ENCODE measurements around the gene YTHDF2. TPM values are rescaled to one million over a fixed set of nuclear protein-coding genes. Genes with fewer than 3 reads are reported as not detected.

YTHDF2 gene
- total and polyA plus RNA-seq, 9 of the 15 experiments (the other 6 are each of a cell fraction or from before 2014, with no cell fraction given), result 41.0 to 111 (median 83.3) TPM

DNA sequence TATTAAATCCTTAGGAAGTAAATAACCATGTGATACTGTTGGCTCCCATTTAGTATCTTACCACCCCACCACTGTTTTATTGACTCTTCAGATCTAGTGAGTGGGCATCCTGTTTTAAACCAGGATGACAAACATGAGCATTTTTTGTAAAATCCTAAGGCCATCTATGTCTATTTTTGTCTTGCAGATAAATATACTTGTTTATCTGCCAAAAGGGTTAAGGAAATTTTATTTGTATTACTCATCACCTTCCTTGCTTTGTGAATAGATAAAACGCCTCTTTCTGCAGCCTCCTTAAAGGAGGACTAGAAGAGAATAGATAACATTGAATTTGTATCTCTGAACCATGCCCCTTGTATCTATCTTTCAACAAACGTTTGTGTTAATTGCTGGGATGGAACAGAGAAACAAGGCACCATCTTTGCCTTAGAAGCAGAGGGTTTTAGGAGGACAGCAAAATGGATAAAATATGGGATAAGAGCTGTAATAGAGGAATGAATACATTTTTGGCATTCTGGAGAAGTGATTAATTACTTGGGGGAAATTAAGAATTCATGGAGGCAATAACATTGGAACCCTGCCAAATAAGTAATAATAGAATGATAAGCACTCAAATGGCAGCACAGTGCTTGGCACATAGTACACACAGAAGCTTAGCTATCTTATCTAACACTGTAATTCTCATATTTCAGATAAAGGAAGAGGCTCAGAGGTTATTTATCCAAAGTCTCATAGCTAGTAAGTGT lies 14.7 kb downstream of the YTHDF2 start:
- 0% methylated on average over 2 of the region's 2 CpGs for WGBS (ENCODE audit: insufficient coverage, low coverage, missing lambda C conversion rate)
- peak in 2 of 4 experiments; percentile 31 to 40 for DNase-seq (ENCODE audit: extremely low read depth in 1 of 4, low spot score in 3 of 4)
- BruUV-seq (replicated peaks), result TSS peak; percentile 8
- Histone ChIP-seq H3K4me2 (ENCODE audit: insufficient read depth, low read length) (peak overlapping the region; percentile 33), H3K36me3 (ENCODE audit: control insufficient read depth, insufficient read depth, low read length) (peaks cover 80% of the 10 kb centered on the region), H3K9me1 (ENCODE audit: control insufficient read depth, insufficient read depth, low read length) (no peaks in the 10 kb centered on the region), H2AFZ (ENCODE audit: low read depth, low read length) (no peak overlapping the region), H3K9ac (ENCODE audit: insufficient read depth in 1 of 2, low read depth in 2 of 2, low read length in 2 of 2) (no peak overlapping the region), H4K20me1 (replicated peaks; ENCODE audit: control insufficient read depth, insufficient read depth, low read length) (peaks cover 54% of the 10 kb centered on the region), H3K27me3 (ENCODE audit: control insufficient read depth in 2 of 2, insufficient read depth in 2 of 2, low read length in 2 of 2) (no peaks in the 10 kb centered on the region), H3K4me1 (replicated peaks in 1 of 2; ENCODE audit: control insufficient read depth in 2 of 2, insufficient read depth in 2 of 2, low read length in 2 of 2) (peaks cover 28 to 43% of the 10 kb centered on the region in 2 experiments), H3K79me2 (ENCODE audit: control insufficient read depth, insufficient read depth, low read length) (peaks cover 100% of the 10 kb centered on the region), H3K4me3 (no peak overlapping the region), H3K9me3 (replicated peaks; ENCODE audit: control insufficient read depth, insufficient read depth, low read depth, low read length) (no peaks in the 10 kb centered on the region), H3K27ac (ENCODE audit: extremely low read depth, low read depth, low read length) (no peak overlapping the region)
- ChIA-PET CTCF (ENCODE audit: low intra/inter-chr PET ratio) (no interaction called here), POLR2A (interaction anchor here (0.6 to 6.5 kb wide), 20 partner anchors 9 to 172 kb away, joined by 3 to 47 read pairs (median 4); partner anchors contain the start of genes GMEB1, RNU11, TAF12 and YTHDF2)
- intact Hi-C loops (cut with micrococcal nuclease), result no loop called here
- in situ Hi-C loops (cut with MboI), result no loop called here
- no peak for FAIRE-seq
- no peak for ATAC-seq
- TF ChIP-seq, protein P1, sequence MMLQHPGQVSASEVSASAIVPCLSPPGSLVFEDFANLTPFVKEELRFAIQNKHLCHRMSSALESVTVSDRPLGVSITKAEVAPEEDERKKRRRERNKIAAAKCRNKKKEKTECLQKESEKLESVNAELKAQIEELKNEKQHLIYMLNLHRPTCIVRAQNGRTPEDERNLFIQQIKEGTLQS (IDR thresholded peaks at IDR 0.05), result peak; percentile 85
- TF ChIP-seq, protein P1 (CRISPR knock-in tag; conservative IDR thresholded peaks at IDR 0.05), result peak; percentile 76
- TF ChIP-seq HMG20B (CRISPR knock-in tag; IDR thresholded peaks at IDR 0.05) (no peak), ATF6 (CRISPR knock-in tag; IDR thresholded peaks at IDR 0.05) (no peak), ARID3A (IDR thresholded peaks at IDR 0.05; ENCODE audit: borderline replicate concordance, low read depth, low read length) (peak; percentile 19; the same call in 1 of the 2 replicates), ZBED1 (IDR thresholded peaks at IDR 0.05) (no peak), ZNF347 (CRISPR knock-in tag; IDR thresholded peaks at IDR 0.05; ENCODE audit: low read depth) (no peak), TEAD1 (CRISPR knock-in tag; IDR thresholded peaks at IDR 0.05) (peak in 1 of 2 experiments; percentile 76; a peak in 2 of 4 replicates), CBFA2T2 (conservative IDR thresholded peaks at IDR 0.05) (peak; percentile 58), ARNT (IDR thresholded peaks at IDR 0.05) (no peak), ZKSCAN1 (IDR thresholded peaks at IDR 0.05; ENCODE audit: low read depth, low read length) (no peak), ZNF316 (IDR thresholded peaks at IDR 0.05) (no peak), EP400 (IDR thresholded peaks at IDR 0.05) (no peak)
- TF ChIP-seq, protein P2, sequence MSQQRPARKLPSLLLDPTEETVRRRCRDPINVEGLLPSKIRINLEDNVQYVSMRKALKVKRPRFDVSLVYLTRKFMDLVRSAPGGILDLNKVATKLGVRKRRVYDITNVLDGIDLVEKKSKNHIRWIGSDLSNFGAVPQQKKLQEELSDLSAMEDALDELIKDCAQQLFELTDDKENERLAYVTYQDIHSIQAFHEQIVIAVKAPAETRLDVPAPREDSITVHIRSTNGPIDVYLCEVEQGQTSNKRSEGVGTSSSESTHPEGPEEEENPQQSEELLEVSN (IDR thresholded peaks at IDR 0.05; ENCODE audit: borderline replicate concordance in 1 of 2, extremely low read depth in 1 of 2, insufficient read depth in 1 of 2, insufficient read length in 1 of 2, low read depth in 1 of 2, low read length in 1 of 2, poor library complexity in 1 of 2, severe bottlenecking in 1 of 2), result no peak
- TF ChIP-seq, protein P3, sequence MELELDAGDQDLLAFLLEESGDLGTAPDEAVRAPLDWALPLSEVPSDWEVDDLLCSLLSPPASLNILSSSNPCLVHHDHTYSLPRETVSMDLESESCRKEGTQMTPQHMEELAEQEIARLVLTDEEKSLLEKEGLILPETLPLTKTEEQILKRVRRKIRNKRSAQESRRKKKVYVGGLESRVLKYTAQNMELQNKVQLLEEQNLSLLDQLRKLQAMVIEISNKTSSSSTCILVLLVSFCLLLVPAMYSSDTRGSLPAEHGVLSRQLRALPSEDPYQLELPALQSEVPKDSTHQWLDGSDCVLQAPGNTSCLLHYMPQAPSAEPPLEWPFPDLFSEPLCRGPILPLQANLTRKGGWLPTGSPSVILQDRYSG (tag; conservative IDR thresholded peaks at IDR 0.05; ENCODE audit: low read depth), result no peak
